Ammon's horn (tissue), 1 donor: ENCODE data around the gene HNRNPH1.
A peak's percentile ranks its signal among the peaks of the same experiment; 100 is the strongest.

Source experiments
- DNase-seq: peaks from one replicate; pipeline ENCODE4 v3.0.0-alpha.2; 2016; ENCODE audit warnings: low spot score

The HNRNPH1 gene

DNA sequence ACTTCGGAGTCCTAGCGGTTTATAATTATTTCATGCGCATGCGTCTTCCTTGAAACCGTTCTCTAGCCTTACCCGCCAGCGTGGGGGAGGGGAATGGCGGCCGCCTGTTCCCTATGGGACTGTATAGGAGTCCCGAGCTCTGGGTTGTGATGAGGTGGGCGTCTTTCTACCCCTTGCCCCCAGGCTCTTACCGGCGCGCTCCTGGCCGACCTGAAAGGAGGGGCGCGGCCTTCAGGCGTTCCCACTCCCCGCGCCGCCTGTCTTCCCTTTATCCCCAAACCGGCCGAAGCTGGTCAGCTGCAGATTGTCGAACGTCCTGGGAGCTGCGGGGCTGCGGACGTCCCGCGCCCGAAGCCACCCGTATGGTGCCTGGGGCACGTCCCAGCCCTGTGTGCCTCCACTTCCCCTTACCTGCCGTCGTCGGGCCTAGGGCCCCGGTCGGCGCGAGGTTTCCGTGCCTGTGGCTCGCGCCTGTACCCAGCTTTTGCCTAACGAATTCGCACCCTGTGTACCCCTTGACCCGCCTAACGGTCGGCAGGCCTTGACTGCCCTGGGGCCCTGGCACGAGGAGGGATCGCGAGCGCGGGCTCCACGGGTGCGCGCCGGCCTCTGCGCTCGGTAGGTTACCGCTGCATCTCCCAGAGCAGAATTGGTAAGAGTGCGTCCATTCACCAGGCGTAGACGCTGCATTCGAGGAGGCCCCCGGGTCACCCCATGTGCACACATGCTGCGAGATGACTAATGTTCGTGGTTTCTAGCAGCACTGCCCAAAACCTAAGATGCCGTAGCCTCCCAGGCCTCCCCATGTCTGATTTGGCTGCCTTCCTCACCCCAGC is 653 bp upstream of the HNRNPH1 start:
- no peak for DNase-seq

- no peak for DNase-seq
Observed at GRCh38 chr5:179621551-179622214, 1.8 kb downstream of the HNRNPH1 start.

DNA sequence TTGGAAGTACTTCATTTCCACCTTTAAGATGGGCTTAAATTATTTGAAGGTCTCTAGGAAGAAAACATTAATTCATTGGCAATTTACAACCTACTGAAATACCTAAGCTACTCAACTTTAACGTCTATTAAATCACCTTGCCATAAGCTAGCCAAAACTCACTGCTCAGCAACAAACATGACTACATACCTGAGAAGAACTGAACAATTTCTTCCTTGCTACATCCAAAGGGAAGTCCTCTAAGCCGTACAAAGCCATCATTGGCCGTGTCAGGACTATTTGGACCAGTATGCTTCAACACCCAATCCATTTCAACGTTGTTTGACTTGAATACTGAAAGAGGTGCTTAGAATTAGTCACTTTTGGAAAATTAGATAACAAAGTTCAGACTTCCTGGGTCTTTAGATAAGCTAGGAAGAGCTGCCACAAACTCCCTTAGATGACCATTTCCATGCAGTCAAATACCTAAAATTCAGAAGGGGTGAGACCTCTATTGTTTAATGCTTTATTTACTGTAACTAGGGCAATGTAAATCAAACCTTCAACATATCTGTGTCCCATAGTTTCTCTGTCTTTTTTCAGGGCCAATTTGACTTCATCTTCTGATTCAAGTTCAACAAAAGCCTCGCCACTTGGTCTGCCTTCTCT is 2.6 kb downstream of the HNRNPH1 start:
- DNase-seq, result no peak

- DNase-seq, result no peak
Observed at GRCh38 chr5:179620293-179620692, 3.2 kb downstream of the HNRNPH1 start.

DNA sequence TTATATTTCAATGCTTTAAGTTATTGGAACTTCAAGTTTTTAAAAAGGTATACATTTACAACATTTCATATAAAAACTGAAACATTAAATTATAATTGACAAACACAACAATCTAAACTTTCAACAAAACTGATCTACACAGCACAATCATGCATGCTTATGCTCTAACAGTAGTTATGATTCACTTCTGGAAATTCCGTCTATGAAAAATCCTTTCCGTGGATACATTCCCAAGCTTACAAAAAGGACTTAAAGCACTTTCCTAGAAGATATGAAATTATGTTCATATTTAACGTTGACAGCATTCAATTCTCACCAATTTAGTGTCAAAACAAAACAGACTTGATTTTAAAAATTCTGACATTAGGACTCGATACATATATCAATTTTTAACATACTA is 3.7 kb downstream of the HNRNPH1 start:
- DNase-seq, result no peak

DNA sequence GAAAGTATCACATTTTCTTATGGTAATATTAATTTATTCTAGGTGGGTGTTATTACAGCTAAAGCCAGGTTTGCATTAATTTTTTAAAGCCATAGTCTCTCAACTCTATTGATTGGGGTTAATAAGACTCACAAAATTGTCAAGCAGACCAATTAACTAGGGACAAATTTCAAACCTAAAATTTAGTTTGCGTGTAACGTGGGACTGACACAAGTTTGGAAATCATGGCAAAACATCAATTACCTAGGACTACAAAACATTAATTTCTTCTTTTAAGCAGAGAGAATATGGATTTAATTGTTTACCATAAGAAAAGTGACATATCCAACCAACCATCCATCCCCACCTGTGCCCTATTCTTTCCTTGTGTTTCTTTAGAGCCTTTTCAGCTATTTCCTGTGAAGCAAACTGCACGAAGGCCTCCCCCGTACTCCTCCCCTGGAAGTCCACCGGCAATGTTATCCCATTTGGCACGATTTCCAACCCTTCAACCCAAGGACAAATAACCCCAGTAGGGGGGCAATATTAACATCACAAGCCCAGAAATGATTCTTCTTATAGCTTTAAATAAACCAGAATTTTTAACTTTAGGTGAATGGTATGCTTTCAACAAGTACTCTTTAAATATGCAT is 4.4 kb downstream of the HNRNPH1 start:
- no peak for DNase-seq

- DNase-seq, result no peak
Observed at GRCh38 chr5:179617930-179618329, 5.5 kb downstream of the HNRNPH1 start.

DNA sequence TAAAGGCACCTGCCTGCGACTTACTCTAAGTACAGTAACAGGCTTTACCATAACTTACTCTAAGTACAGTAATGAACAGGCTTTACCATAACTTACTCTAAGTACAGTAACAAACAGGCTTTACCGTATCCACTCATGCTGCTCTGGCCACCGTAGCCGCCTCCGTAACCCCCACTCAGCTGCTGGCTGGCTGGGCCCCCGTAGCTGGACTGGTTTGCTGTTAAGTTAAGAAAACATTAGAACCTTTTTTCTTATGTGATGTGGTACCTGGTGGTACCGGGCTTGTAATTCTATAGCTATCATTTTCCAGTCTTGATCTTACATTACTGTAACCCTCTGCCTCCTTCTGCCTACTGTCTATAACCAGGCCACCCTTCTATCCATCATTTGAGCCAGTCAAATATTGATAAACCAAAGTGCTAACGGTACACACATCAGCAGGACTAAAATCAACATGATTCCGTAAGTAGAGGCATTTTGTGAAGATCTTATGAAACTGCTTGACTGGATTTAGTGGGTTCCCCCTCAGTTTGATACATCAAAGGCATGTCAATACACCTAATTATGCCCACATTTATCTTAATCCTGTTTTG is 7.4 kb downstream of the HNRNPH1 start:
- DNase-seq, result no peak

DNA sequence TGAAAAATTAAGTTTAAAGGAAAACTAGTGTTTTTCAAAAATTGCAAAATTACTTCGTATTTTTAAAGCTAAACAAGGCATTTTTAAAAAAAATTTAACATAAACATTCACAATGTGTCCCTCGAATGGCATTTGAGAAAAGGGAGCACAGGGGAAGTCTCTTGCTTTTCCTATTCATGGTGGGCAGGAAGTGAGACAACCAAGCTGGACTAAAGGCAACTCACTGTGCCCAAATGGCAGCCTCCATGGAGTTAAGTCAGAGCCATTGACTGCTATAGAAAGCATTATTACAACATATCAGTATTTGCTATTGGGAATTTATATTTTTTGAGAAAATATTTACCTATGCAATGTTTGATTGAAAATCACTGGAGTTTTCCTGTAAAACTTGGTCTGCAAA is 8.3 kb downstream of the HNRNPH1 start:
- no peak for DNase-seq

- DNase-seq, result no peak
Observed at GRCh38 chr5:179614745-179615144, 8.7 kb downstream of the HNRNPH1 start.

DNA sequence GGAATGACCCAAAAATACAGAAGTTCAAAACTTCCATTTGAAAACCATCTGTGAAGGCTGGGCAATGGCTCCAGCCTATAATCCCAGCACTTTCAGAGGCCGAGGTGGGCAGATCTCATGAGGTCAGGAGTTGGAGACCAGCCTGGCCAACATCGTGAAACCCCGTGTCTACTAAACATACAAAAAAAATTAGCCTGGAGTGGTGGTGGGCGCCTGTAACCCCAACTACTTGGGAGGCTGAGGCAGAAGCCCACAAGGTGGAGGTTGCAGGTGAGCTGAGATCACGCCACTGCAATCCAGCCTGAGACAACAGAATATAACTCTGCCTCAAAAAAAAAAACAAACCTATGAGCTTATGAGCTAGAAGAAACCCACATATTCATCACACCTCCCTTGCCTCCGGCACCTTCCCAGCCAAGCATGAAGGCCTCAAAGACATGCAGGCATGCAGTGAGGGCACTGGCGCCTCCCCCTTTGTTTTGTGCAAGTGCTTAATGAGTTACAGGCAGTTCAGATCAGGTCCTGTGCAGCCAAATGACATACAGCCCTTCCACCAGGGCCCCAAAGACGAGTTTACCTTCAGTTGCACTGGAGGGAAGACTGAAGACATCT is 9.9 kb downstream of the HNRNPH1 start:
- no peak for DNase-seq

- DNase-seq, result no peak
Observed at GRCh38 chr5:179612577-179613459, 10.7 kb downstream of the HNRNPH1 start.

GRCh38 chr5:179610903-179611265 is 12.6 kb downstream of the HNRNPH1 start:
- no peak for DNase-seq

DNA sequence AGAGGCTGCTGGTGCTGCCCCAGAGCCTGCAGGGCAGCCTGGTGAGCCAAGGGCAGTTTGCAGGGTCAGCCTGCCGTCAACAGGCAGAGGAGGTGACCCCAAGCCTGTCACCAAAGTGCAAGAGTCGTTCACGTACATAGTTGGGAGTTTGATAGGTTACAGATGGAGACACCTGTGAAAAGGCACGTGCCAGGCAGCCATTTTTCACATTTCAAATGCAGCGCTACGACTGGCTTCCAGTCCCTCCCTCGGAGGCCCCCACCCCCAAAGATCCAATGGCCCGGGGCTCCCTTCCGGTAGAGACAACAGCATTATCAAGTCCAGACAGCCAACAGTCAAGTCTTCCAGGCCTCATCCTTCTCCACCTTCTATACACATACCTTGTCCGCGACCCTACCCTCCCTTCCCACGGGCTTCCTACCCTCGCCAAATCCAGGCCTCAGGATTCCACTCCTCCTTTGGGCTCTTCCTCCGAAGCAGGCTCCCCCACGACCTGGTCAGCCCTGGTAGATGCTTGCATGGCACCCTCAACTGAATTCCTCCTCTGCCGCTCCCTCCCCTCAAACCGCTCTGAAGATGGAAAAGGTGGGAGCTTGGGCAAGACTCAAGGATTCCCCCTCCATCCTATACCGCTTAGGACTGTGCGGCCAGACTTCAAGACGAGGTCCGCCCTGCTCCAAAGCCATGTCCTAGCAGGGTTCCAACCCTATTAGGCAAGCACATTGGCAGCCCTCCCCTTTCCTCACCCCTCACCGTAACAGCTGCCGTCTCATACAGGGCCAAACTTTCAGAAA is 13.2 kb downstream of the HNRNPH1 start:
- no peak for DNase-seq

DNA sequence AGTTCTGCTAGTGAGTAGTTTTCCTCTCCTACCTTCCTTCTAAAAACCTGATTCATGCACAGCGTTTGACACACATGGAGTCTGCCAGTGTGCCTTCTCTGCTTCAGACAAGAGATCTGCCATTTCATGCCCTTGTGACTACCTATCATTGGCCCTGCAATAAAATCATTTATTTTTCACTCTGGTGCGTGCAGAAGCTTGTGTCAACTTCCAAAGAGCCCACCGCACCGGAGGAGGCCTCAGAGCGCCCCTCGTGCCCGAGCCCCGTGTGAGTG is 13.7 kb downstream of the HNRNPH1 start:
- DNase-seq, result no peak

- DNase-seq, result peak; percentile 70
Observed at GRCh38 chr5:179608131-179608581, 15.3 kb downstream of the HNRNPH1 start.

- DNase-seq, result peak; percentile 76
Observed at GRCh38 chr5:179607160-179607931, 16.1 kb downstream of the HNRNPH1 start.

DNA sequence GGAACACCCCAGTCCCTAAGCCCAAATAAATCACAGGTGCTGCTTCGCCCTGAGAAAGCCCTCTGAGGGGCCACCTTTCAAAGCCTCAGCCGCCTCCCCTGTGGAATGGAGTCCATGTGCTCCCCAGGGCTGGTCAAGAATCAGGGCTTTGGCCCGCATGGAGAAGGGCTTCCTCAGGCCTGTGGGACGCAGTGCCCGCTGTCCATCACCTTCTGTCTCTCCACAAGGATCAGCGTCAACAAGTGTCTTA is 16.6 kb downstream of the HNRNPH1 start:
- DNase-seq, result no peak

GRCh38 chr5:179606071-179606909 is 17.2 kb downstream of the HNRNPH1 start:
- no peak for DNase-seq
